HG03439 (cell line): ENCODE data around the gene BBX.

Experiments
- ATAC-seq: cut with Tn5 transposase; IDR thresholded peaks from one replicate; pipeline ENCODE4 v1.9.1; 2021; ENCODE audit warnings: mild to moderate bottlenecking, moderate library complexity; ENCODE audit not compliant: unreplicated experiment

The BBX gene

DNA sequence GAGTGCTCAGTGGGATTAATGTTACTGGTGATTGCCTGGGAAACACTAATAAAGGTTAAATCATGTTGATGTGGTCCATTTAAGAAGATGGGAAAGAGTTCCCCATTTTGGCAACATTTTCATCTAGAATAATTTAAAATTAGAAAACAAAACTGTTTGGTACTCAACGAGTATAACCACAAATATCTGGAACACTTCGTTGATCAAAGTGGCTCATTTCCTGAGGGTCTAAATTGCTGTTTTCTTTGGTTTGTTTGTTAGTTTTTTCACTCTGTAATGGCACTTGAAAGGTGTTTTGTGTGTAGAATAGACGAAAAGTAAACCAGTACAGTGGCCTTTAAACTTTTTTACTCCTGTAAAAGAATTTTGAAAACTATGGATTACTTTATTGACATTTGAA is 73.9 kb downstream of the BBX start:
- no peak for ATAC-seq

DNA sequence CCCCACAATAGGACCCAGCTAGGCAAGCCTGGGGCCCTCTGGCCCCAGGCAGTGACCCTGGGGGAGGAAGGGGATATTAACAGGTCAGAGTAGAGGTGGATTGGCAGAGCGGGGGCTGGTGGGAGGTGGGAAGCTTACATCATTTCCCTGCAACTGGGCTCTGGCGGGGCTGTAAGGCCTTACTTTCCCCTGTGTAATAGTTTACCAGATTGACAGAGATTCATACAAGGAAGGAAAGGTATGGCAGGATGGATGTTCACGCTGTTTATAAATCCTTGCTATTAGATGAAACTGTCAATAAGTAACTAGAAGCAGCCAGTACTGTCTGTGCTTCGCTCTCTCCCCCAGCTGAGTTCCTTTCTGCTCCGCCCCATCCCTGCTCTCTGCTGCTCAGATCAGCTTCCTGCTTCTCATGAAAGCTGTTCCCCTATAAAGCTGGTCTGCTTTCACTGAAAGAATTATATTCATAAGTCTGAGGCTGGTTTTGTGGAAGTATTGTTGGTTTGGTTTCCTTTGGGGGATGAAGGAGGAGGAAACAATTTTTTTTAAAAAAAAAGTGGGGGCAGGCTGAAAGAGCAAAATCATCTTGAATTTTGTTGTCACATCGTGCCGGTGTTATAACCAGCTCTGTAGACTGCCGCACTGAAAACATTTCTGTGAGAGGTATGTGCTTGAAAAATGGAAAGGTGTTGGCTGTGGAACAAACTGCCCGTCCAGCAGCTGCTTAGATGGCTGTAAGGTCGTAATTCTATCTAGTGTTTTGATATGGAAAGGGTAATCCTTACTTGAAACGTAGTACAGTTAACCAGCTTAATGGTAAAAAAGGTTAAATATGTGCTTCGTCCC is 76.4 kb downstream of the BBX start:
- ATAC-seq = peak; percentile 89

DNA sequence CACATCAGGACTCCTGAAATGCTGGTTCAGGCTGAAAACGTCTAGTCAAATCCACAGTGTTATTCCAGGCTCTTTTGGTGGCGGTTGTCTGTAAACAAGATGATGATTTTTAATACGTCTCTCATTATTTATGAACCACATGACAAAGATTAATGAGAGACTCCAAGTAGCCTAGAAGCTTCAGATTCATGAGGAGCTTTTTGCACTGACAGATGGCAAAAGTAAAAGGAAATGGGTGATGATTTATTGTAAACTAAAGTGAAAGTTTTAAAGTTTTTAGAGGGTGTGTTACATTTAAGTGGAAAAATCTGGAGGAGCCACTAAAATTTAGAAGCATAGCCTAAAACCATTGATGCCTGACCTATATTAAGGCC is 77.0 kb downstream of the BBX start:
- ATAC-seq = no peak

DNA sequence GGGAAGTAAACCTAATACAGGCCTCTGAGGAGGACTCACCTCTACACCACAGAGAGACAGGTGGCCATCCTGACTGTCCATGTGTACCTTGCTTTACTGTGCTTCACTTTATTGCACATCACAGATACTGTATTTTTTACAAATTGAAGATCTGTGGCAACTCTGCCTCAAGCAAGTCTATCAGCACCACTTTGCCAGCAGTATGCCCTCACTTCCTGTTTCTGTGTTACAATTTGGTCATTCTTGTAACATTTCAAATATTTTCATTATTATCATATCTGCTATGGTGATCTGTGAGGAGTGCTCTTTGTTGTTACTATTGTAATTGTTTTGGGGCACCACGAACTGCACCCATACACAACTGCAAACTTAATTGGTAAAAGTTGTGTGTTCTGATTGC is 78.0 kb downstream of the BBX start:
- no peak for ATAC-seq

DNA sequence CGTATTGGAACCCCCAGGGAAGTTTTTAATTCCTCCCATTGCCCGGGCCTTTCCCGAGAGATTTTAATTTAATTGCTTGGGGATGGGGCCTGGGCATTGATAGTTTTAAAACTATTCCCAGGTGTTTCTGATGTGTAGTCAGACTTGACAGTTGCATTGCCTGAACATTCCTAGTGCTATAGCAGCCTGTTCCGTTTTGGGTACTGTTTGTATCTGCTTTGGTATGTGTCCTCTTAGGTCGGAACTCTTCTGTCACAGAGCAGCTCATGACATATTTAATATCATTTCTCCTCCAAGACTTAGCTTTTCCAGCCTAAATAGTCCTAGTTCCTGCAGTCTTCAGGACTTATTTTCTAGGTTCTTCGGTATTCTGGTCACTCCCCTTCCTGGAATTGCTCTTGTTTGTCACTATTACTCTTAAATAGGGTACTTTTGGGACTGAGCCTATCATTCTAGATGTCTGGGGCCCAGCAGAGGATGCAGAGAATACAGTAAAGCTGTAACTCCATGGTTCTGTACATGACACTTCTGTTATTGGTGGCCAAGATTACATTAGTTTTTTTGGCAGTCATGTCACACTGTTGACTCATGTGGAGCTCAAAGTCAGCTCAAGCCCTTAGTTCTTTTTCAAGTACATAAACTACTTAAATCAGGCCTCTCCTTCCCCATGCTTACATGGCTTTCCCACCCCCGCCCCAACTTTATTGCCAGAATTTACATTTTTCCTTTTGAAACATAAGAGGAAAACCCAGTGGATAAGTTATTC is 81.5 kb downstream of the BBX start:
- ATAC-seq = no peak

DNA sequence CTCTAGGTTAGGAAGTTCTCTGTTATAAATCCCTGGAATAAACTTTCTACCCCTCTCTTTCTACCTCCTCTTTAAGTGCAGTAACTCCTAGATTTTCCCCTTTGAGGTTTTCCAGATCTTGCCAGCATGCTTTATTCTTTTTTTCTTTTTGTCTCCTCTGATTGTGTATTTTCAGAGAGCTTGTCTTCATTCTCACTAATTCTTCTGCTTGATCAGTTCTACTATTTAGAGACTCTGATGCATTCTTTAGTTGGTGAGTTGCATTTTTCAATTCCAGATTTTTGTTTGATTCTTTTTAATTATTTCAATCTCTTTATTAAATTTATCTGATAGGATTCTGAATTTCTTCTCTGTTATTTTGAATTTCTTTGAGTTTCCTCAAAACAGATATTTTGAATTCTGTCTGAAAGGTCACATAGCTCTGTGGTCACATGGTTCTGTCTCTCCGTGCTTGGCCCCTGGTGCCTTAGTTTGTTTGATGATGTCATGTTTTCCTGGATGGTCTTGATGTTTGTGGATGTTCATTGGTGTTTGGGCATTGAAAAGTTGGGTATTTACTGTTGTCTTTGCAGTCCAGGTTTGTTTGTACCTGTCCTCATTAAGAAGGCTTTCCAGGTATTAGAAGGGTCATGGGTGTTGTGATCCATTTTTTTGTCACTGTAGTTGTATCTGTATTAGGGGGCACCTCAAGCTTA is 89.2 kb downstream of the BBX start:
- ATAC-seq = no peak

DNA sequence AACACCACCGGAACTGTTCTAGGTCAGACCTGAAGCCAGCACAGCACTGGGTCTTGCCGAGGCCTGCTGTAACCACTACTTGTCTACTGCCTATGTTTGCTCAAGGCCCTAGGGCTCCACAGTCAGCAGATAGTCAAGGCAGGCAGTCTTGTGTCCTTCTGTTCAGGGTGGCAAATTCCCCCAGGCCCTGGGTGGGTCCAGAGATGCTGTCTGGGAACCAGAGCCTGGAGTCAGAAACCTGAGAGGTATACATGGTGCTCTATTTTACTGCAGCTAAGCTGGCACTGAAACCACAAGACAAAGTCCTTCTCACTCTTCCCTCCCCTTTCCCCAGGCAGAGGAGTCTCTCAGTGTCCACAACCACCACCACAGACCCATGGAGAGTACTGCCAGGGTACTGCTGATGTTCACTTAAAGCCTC is 89.9 kb downstream of the BBX start:
- ATAC-seq = no peak

DNA sequence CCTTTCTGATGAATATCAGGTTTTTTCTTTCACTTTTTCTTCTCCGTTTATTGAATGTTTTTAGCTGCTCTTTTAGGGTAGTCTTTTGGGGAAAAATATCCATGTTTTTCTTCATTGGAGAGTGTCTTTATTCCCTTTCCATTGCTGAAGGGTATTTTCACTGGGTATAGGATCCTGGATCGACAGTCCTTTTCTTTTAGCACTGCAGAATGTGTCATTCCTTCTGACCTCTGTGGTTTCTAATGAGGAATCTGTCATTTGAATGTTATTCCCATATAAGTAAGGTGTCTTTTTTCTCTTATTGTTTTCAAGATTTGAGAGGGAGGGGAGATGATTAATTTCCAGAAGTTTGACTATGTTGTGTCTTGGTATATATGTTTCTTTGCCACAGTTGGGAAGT is 96.8 kb downstream of the BBX start:
- ATAC-seq = no peak

DNA sequence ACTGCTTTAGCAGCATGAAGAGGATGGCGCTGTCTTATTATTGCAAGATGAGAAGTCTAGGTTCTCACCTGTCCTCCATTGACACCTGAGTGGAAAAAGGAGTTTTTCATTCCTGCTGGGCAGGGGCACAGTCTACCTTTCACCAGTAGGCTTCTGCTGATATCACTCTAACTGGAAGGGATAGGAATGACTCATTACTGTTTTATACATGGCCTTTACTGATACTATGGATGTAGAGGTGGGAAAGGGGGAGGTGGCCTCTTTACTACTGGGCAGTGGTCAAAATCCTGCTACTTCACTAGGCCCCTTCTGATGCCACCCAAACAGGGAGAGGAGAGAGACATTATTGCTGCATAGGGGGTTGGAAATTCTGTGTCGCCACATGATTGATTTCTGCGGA is 97.8 kb downstream of the BBX start:
- ATAC-seq = no peak

DNA sequence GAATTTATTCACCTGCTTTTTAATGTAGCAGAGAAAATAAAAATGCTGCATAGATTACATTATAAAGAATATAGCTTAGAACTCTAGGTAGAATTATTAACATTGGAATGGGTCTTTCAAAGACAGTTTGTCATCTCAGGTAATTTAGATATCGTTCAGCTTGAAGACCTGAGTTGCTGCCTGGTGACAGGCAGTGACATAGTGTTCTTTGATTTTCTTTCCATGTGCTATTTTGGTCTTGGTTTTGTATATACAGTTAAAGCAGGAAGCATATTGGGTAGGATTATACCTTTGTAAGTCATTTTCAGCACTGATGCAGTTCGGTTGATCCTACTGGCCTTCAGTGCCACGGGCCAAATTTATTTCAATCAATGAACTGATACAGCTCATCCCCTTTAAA is 98.7 kb downstream of the BBX start:
- ATAC-seq = no peak

DNA sequence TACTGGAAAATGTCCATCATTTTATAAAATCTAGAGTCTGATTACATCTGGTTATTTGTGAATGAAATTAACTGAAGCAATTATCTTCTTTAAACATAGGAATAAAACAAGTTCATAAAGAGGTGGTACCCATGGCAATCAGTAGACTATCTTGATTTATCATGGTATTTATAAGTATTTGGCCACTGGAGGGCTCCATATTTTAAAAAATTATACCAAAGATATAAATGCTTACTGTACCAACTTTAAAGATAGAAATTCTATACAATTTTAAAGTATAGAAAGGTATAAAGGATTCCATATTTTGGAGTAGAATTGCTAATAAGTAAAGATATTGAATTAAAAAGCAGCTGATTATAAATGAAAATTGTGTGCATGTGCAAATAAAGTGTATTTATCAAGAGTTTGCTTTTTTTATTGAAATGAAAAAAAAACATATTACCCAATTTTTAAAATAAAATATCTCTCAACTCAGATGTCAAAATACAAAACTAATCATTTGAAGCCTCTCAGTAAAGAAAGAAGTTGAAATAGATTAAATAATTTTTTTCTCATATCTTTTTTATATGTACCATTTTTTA is 105.3 kb downstream of the BBX start:
- ATAC-seq = no peak

DNA sequence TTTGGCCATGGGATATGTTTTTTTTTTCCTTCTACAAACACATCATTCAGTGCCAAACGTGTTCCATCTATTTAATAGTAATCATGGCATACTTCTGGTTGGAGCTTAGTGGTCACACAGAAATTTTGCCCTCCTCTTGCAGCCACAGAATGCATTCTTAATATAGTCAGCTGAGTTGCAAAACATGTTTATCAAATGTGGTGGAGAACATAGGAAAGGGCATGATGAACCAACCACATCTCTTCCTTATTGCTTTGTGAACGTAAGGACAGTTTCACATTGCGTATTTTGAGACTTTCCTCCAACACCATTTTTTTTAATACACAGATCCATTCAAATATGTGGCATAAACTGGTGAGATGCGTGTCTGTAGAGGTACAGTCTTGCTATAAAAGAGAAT is 106.8 kb downstream of the BBX start:
- ATAC-seq = no peak

DNA sequence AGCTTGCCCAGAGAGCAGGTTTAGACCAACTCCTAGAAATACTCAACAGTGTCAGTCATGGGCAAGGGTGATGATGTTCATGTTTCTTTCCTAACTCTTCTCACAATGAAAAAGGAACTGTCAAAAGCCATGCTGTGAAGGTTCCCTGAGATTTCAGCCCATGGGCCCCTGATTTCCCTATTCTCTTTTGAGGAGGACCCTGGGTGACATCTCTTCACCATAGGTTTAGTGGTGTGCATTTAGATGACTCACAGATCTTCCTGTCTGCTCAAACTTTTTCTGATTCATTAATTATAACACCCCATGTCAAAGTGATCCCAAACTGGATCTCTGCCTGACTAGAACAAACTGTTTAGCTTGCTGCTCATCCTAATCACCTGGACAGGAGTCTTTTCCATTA is 108.0 kb downstream of the BBX start:
- no peak for ATAC-seq

DNA sequence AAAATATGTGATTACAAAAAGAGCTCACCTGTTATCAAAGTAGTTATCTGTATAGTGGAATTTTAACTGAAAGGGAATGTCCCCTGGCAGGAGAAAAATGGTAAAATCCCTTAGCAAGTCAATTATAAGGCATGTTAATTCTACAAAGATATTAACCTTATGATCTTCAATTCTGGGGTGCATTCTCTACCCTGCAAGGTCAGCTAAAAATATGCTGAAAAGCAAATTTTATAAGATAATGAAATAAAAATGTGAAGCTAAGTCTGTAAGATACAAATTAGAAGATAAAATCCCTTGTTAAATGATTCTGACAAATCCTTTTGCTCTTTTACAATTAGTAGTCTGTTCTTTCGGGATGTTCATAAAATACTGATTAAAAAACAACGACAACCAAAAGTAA is 109.8 kb downstream of the BBX start:
- ATAC-seq = no peak

DNA sequence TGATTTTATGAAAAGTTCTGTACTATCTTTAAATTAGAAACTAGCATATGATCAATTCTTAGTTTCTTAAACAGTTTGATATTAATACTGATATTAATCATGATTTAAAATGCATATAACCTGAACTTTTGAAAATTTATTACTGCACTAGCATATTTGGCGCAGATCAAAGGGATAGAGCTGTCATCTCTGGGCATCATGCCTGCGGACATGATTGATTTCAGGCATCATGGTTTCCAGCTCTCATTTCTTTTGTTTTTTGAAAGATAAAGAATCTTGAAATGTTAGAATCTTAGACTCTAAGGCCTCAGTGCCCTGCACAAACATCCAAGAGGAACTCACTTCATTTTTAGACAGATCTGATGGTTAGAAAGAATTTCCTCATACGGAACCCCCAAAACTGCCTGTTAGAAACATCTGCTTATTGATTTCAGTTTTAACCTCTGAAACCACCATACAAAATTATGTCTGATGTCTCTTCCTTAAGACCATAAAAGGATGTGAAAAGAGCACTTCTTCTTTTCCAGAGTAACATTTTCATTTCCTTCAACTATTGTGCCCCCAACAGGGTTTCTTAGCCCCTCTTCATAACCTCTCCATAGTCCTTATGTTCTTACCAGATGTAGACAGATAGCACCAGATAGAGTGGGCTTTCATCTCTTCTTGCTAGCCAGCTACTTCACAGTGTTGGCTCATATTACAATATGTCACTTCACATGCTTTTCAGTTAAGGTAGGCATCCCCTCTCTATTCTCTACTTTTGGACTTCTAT is 110.8 kb downstream of the BBX start:
- ATAC-seq = peak; percentile 90

DNA sequence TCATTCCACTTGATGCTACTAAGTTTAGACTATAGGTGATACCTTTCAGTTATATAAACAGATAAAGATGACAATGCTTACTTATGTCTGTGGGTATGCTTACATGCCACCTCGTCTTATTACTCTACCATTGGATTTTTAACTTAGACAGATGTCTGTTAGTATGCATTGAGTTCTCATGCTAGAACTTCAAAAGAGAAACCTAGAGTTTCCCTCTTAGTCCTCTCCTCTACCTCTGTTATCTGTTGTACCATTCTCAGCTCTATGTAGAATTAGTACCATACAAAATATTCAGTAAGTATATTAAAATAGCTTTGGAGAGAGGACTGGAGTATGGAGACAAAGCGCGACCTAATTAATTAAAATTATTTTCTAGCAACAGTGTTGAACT is 111.3 kb downstream of the BBX start:
- ATAC-seq = peak; percentile 19

DNA sequence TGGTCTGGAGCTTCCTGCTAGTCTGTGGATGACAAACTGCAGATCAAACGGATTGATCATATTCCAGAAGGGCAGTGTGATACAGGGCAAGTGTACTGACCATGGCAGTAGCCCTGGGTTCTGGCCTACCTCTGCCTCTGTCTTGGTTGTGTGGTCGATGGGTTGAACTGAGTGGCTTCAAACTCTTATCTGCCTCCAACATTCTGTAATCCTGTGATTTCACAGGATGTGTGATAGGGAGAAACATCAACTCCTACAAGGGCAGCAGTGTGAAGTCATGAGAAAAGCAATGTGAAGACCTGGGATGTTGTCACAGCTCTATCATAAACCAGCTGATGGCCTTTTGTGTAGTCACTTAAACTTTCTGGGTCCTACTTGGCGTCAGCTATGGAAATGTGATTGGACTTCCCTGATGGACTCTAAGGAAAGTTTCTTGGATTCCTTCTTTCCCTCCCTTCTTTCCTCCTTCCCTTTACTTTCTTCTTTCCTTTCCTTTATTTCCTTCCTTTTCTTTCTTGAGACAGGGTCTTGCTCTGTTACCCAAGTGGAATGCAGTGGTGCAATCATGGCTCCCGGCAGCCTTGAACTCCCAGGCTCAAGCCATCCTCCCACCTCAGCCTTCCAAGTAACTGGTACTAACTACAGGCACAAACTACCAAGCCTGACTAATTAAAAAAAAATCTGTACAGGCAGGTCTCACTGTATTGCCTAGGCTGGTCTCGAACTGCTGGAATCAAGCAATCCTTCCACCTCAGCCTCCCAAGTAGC is 114.8 kb downstream of the BBX start:
- no peak for ATAC-seq

DNA sequence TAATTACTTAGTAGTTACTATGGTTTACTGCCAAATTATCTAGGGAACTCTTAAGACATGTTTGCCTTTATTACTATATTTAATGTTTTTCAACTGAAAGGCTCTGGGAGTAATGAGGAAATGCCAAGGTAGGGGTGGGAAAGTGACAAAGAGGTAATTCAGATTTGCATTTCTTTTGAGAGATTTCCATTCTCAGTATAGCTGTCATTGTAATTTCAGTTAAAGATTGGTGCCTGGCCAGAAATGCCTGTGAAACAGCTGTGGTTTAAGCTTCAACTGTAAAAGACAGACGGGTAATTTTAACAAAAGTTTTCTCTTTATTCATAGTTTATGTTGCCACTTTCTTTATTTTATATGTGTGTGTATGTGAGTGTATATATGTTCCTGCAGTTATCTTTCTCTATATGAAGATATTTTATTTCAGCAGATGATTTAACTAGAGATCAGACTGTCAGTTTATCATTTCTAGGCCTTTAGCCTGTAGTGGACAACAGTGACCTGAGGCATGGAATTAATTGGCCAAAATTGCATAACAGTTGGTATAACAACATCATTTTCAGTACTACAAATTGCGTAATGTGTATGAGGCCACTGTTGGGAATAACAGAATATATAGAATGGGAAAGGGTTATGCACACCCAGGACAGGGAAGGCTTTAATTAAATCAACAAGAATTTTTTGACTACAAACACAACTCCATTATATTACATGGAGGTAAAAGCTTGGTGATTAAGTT is 119.0 kb downstream of the BBX start:
- ATAC-seq = no peak
